Astrocyte (in vitro differentiated cells and primary cell): ENCODE data around the gene ICOS.

Experiments used
- CTCF ChIP-seq: IDR thresholded peaks from 2 replicates; pipeline ENCODE4 v1.5.1; 2011; ENCODE audit warnings: low read depth, mild to moderate bottlenecking, inconsistent platforms, low read length, moderate library complexity; ENCODE audit not compliant: insufficient read depth
- EZH2 ChIP-seq: IDR thresholded peaks from 2 replicates; pipeline ENCODE4 v1.6.1; 2012; ENCODE audit warnings: mild to moderate bottlenecking, low read length, inconsistent platforms; ENCODE audit not compliant: insufficient read depth

DNA sequence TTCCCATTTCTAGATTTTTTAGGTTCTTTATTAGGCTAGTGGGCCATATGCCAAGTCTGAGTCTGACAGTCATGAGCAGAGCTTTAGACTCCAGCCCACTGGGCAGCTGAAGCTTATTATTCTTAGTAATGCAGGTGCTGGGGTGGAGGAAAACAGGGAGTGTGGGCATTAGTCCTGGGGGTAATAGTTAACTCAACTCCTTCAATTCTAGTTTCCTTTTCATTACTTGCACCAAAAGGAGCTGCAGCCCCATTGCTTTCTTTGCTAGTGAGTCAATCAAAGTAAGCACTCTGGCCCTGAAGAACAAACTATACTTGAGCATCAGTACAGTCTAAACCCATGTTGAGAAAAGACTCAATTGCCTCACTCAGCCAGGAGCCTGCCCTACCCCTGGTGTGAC, 35.5 kb downstream of the ICOS start:
- TF ChIP-seq CTCF (no peak), EZH2 (no peak)
